ENCODE measurements around the gene DOC2B.

Gene DOC2B

GRCh38 chr17:161481-161880 lies 20.0 kb downstream of the DOC2B start:
- Histone ChIP-seq H3K36me3 (ENCODE audit: control insufficient read depth, low read length) (no peaks in the 10 kb centered on the region), H3K27me3 (ENCODE audit: control insufficient read depth, low read length) (no peaks in the 10 kb centered on the region), H3K27ac (ENCODE audit: low read depth, low read length) (no peak overlapping the region), H3F3A (ENCODE audit: control insufficient read depth, insufficient read depth) (no peaks in the 10 kb centered on the region), H3K4me3 (ENCODE audit: low read length) (no peak overlapping the region), H3K79me2 (ENCODE audit: control insufficient read depth, low read length) (no peaks in the 10 kb centered on the region), H3K9me2 (replicated peaks; ENCODE audit: control insufficient read depth, low read length) (no peaks in the 10 kb centered on the region), H3K4me2 (ENCODE audit: low read length) (no peak overlapping the region), H3K4me1 (ENCODE audit: control insufficient read depth, low read length) (no peaks in the 10 kb centered on the region), H4K20me1 (ENCODE audit: control insufficient read depth, insufficient read depth, low read depth, low read length) (no peaks in the 10 kb centered on the region), H3K9me3 (ENCODE audit: control insufficient read depth, insufficient read depth, low read length) (no peaks in the 10 kb centered on the region)
- TF ChIP-seq EZH2phosphoT487 (IDR thresholded peaks at IDR 0.05; ENCODE audit: borderline replicate concordance, low read length) (no peak), CTCF (IDR thresholded peaks at IDR 0.05; ENCODE audit: low read depth, low read length, poor library complexity, severe bottlenecking) (no peak)

GRCh38 chr17:160336-160735 lies 21.1 kb downstream of the DOC2B start:
- Histone ChIP-seq H4K20me1 (ENCODE audit: control insufficient read depth, insufficient read depth, low read depth, low read length) (no peaks in the 10 kb centered on the region), H3K4me1 (ENCODE audit: control insufficient read depth, low read length) (no peaks in the 10 kb centered on the region), H3F3A (ENCODE audit: control insufficient read depth, insufficient read depth) (no peaks in the 10 kb centered on the region), H3K4me3 (ENCODE audit: low read length) (no peak overlapping the region), H3K9me2 (replicated peaks; ENCODE audit: control insufficient read depth, low read length) (no peaks in the 10 kb centered on the region), H3K9me3 (ENCODE audit: control insufficient read depth, insufficient read depth, low read length) (no peaks in the 10 kb centered on the region), H3K36me3 (ENCODE audit: control insufficient read depth, low read length) (no peaks in the 10 kb centered on the region), H3K27me3 (ENCODE audit: control insufficient read depth, low read length) (no peaks in the 10 kb centered on the region), H3K27ac (ENCODE audit: low read depth, low read length) (no peak overlapping the region), H3K79me2 (ENCODE audit: control insufficient read depth, low read length) (no peaks in the 10 kb centered on the region), H3K4me2 (ENCODE audit: low read length) (no peak overlapping the region)
- TF ChIP-seq CTCF (IDR thresholded peaks at IDR 0.05; ENCODE audit: low read depth, low read length, poor library complexity, severe bottlenecking) (no peak), EZH2phosphoT487 (IDR thresholded peaks at IDR 0.05; ENCODE audit: borderline replicate concordance, low read length) (no peak)

GRCh38 chr17:159609-160008 lies 21.8 kb downstream of the DOC2B start:
- Histone ChIP-seq H3F3A (ENCODE audit: control insufficient read depth, insufficient read depth) (no peaks in the 10 kb centered on the region), H3K27me3 (ENCODE audit: control insufficient read depth, low read length) (no peaks in the 10 kb centered on the region), H3K9me2 (replicated peaks; ENCODE audit: control insufficient read depth, low read length) (no peaks in the 10 kb centered on the region), H3K4me3 (ENCODE audit: low read length) (no peak overlapping the region), H3K9me3 (ENCODE audit: control insufficient read depth, insufficient read depth, low read length) (no peaks in the 10 kb centered on the region), H4K20me1 (ENCODE audit: control insufficient read depth, insufficient read depth, low read depth, low read length) (no peaks in the 10 kb centered on the region), H3K4me1 (ENCODE audit: control insufficient read depth, low read length) (no peaks in the 10 kb centered on the region), H3K36me3 (ENCODE audit: control insufficient read depth, low read length) (no peaks in the 10 kb centered on the region), H3K27ac (ENCODE audit: low read depth, low read length) (no peak overlapping the region), H3K79me2 (ENCODE audit: control insufficient read depth, low read length) (no peaks in the 10 kb centered on the region), H3K4me2 (ENCODE audit: low read length) (no peak overlapping the region)
- no peak for TF ChIP-seq CTCF (IDR thresholded peaks at IDR 0.05; ENCODE audit: low read depth, low read length, poor library complexity, severe bottlenecking)
- TF ChIP-seq EZH2phosphoT487 (IDR thresholded peaks at IDR 0.05; ENCODE audit: borderline replicate concordance, low read length), result no peak

- no peak overlapping the region for H3K4me3 ChIP-seq (ENCODE audit: low read length)
- no peaks in the 10 kb centered on the region for H3K4me1 ChIP-seq (ENCODE audit: control insufficient read depth, low read length)
- no peaks in the 10 kb centered on the region for H3K9me2 ChIP-seq (replicated peaks; ENCODE audit: control insufficient read depth, low read length)
- no peaks in the 10 kb centered on the region for H3K27me3 ChIP-seq (ENCODE audit: control insufficient read depth, low read length)
- H3K27ac ChIP-seq (ENCODE audit: low read depth, low read length), result no peak overlapping the region
- H3K4me2 ChIP-seq (ENCODE audit: low read length), result no peak overlapping the region
- no peaks in the 10 kb centered on the region for H4K20me1 ChIP-seq (ENCODE audit: control insufficient read depth, insufficient read depth, low read depth, low read length)
- no peaks in the 10 kb centered on the region for H3K9me3 ChIP-seq (ENCODE audit: control insufficient read depth, insufficient read depth, low read length)
- no peaks in the 10 kb centered on the region for H3K36me3 ChIP-seq (ENCODE audit: control insufficient read depth, low read length)
- no peak for TF ChIP-seq CTCF (IDR thresholded peaks at IDR 0.05; ENCODE audit: low read depth, low read length, poor library complexity, severe bottlenecking)
- no peak for TF ChIP-seq EZH2phosphoT487 (IDR thresholded peaks at IDR 0.05; ENCODE audit: borderline replicate concordance, low read length)
- no peaks in the 10 kb centered on the region for H3F3A ChIP-seq (ENCODE audit: control insufficient read depth, insufficient read depth)
- H3K79me2 ChIP-seq (ENCODE audit: control insufficient read depth, low read length), result no peaks in the 10 kb centered on the region
Observed at GRCh38 chr17:158379-158778, 23.1 kb downstream of the DOC2B start.

All from DOHH2 (cell line).